Fibroblast of lung (primary cell): ENCODE measurements around the gene RNASE7.

Experiments
- EZH2 ChIP-seq: IDR thresholded peaks from 2 replicates; pipeline ENCODE4 v1.5.1; 2012; ENCODE audit warnings: low read length, control low read depth, mild to moderate bottlenecking; ENCODE audit errors: missing control alignments
- TF ChIP-seq, protein P1 (sequence below), 2 donors: IDR thresholded peaks in 1 of 2; conservative IDR thresholded peaks in 1 of 2; 1 replicate in 1 of 2; 2 replicates in 1 of 2; pipeline ENCODE4 v1.5.1; 2011 to 2012; ENCODE audit warnings: low read length in 2 of 2, control low read depth in 1 of 2, inconsistent platforms in 1 of 2, low read depth in 1 of 2, mild to moderate bottlenecking in 1 of 2

DNA sequence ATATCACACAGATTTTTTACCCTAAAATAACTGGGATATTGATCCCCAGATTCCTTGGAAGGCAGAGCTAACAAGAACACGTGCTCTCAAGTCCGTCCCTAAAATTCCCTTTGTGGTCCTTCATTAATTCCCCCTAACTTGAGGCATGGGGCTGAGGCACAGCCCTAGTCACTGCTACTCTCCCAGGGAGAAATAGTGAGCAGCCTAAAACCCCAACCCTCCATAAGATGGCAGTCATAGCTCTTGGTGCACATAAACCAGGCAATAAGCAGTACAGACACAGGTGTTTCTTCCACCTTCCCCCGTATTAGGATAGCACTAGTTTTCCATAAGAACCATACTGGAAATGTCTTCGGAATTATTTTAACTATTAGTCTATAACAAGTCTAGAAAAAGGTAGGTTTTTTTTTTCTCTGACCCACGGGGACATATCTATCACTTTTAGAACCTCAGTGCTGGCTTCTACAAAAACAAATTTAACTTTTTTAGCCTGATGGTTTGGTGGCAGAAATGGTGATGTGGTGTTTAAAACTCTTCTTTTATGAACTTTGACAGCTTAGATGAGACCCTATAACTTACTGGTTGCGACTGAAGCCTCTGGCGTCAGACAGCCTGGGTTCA is 24.8 kb downstream of the RNASE7 start:
- TF ChIP-seq, protein P1, sequence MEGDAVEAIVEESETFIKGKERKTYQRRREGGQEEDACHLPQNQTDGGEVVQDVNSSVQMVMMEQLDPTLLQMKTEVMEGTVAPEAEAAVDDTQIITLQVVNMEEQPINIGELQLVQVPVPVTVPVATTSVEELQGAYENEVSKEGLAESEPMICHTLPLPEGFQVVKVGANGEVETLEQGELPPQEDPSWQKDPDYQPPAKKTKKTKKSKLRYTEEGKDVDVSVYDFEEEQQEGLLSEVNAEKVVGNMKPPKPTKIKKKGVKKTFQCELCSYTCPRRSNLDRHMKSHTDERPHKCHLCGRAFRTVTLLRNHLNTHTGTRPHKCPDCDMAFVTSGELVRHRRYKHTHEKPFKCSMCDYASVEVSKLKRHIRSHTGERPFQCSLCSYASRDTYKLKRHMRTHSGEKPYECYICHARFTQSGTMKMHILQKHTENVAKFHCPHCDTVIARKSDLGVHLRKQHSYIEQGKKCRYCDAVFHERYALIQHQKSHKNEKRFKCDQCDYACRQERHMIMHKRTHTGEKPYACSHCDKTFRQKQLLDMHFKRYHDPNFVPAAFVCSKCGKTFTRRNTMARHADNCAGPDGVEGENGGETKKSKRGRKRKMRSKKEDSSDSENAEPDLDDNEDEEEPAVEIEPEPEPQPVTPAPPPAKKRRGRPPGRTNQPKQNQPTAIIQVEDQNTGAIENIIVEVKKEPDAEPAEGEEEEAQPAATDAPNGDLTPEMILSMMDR (conservative IDR thresholded peaks at IDR 0.05 in 1 of 2, IDR thresholded peaks at IDR 0.05 in 1 of 2; ENCODE audit: low read depth in 1 of 2, low read length in 2 of 2): peak in 1 of 2 donors; percentile 32
- TF ChIP-seq EZH2: no peak
